K562 (cell line): ENCODE measurements around the gene FBXO46. TPM values are rescaled to one million over a fixed set of nuclear protein-coding genes. Genes with fewer than 3 reads are reported as not detected.

Experiments
- CREB3L1 ChIP-seq: fragments of 450-650 bp; IDR thresholded peaks from 2 replicates; pipeline ENCODE4 v1.6.1; 2014; ENCODE audit warnings: low read depth, mild to moderate bottlenecking, moderate library complexity, borderline replicate concordance
- CXXC5 ChIP-seq: fragments of 250-450 bp; sonication (Bioruptor Pico); IDR thresholded peaks from 2 replicates; pipeline ENCODE4 v1.8.0; 2022; ENCODE audit warnings: inconsistent platforms, mild to moderate bottlenecking, moderate library complexity
- FOSL1 ChIP-seq: fragments of 200-800 bp; sonication (Bioruptor generic); conservative IDR thresholded peaks from 2 replicates; pipeline ENCODE4 v1.6.1; 2016; ENCODE audit warnings: missing genetic modification characterization, missing compliant biosample characterization
- KLF1 ChIP-seq: fragments of 450-650 bp; IDR thresholded peaks from 2 replicates; pipeline ENCODE4 v1.6.1; 2016; ENCODE audit warnings: missing genetic modification characterization, missing compliant biosample characterization
- LEF1 ChIP-seq: fragments of 450-650 bp; IDR thresholded peaks from 2 replicates; pipeline ENCODE4 v1.6.1; 2016; ENCODE audit warnings: mild to moderate bottlenecking
- NR2F6 ChIP-seq: fragments of 450-650 bp; formaldehyde crosslinking; IDR thresholded peaks from 2 replicates; pipeline ENCODE4 v1.4.0; 2020; ENCODE audit warnings: mild to moderate bottlenecking
- ZBTB43 ChIP-seq: sonication (generic); formaldehyde crosslinking; IDR thresholded peaks from 2 replicates; pipeline ENCODE4 v1.8.0; 2023; ENCODE audit warnings: mild to moderate bottlenecking, missing genetic modification reagents
- polyA plus RNA-seq, 8 experiments: library from polyadenylated mRNA; depleted of rRNA in 4 of 8; stranded (reverse) in 5 of 8; unstranded in 3 of 8; fragments of >200 nt; fragmentation: Nextera tagmentation in 2 of 8; fragmentation: Illumina TruSeq in 1 of 8; extraction: Ambion mirVana in 2 of 8; extraction: Trizol in 1 of 8; gene quantifications; 2 replicates each; pipeline versions ENCODE4 v1.2.1 to v1.2.3, GENCODE V29; 2011 to 2014; ENCODE audit warnings: inconsistent platforms in 1 of 8, missing spikeins in 1 of 8
- total RNA-seq, 7 experiments: library from RNA; depleted of rRNA in 6 of 7; stranded (reverse); fragments of >200 nt in 6 of 7; fragmentation: Illumina TruSeq in 2 of 7; extraction: Trizol in 2 of 7; gene quantifications; 2 replicates each; pipeline versions ENCODE4 v1.2.1 to v1.2.3, GENCODE V29; 2011 to 2021; ENCODE audit warnings: low replicate concordance in 1 of 7
- TF ChIP-seq, protein P1 (sequence below): sonication (generic); formaldehyde crosslinking; IDR thresholded peaks from 2 replicates; pipeline ENCODE4 v1.8.1; 2023; ENCODE audit warnings: mild to moderate bottlenecking, missing genetic modification reagents
- TF ChIP-seq, protein P2 (sequence below): fragments of 250-450 bp; sonication (Bioruptor Pico); IDR thresholded peaks from 2 replicates; pipeline ENCODE4 v1.9.0; 2021; ENCODE audit warnings: mild to moderate bottlenecking, inconsistent platforms
- TF ChIP-seq, protein P3 (sequence below): sonication (generic); formaldehyde crosslinking; IDR thresholded peaks from 2 replicates; pipeline ENCODE4 v1.8.0; 2023; ENCODE audit warnings: mild to moderate bottlenecking, missing genetic modification reagents

FBXO46 gene
- total and polyA plus RNA-seq, 9 of the 15 experiments (the other 6 are each of a cell fraction or from before 2014, with no cell fraction given): 1.5 to 36.1 (median 7.3) TPM

GRCh38 chr19:45770192-45771101, 39.8 kb upstream of the FBXO46 start (continued):
- peak; percentile 89 for TF ChIP-seq CXXC5 (CRISPR knock-in tag)
- TF ChIP-seq, protein P1, sequence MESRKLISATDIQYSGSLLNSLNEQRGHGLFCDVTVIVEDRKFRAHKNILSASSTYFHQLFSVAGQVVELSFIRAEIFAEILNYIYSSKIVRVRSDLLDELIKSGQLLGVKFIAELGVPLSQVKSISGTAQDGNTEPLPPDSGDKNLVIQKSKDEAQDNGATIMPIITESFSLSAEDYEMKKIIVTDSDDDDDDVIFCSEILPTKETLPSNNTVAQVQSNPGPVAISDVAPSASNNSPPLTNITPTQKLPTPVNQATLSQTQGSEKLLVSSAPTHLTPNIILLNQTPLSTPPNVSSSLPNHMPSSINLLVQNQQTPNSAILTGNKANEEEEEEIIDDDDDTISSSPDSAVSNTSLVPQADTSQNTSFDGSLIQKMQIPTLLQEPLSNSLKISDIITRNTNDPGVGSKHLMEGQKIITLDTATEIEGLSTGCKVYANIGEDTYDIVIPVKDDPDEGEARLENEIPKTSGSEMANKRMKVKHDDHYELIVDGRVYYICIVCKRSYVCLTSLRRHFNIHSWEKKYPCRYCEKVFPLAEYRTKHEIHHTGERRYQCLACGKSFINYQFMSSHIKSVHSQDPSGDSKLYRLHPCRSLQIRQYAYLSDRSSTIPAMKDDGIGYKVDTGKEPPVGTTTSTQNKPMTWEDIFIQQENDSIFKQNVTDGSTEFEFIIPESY (CRISPR knock-in tag): peak; percentile 48
- 0 out of 2 replicates have a peak, but pooled peaks have one; percentile 3 for TF ChIP-seq FOSL1 (tag)
- peak; percentile 59; the same call in 1 of the 2 replicates for TF ChIP-seq CREB3L1
- TF ChIP-seq NR2F6 (CRISPR knock-in tag): 0 out of 2 replicates have a peak, but pooled peaks have one; percentile 20
- TF ChIP-seq, protein P2, sequence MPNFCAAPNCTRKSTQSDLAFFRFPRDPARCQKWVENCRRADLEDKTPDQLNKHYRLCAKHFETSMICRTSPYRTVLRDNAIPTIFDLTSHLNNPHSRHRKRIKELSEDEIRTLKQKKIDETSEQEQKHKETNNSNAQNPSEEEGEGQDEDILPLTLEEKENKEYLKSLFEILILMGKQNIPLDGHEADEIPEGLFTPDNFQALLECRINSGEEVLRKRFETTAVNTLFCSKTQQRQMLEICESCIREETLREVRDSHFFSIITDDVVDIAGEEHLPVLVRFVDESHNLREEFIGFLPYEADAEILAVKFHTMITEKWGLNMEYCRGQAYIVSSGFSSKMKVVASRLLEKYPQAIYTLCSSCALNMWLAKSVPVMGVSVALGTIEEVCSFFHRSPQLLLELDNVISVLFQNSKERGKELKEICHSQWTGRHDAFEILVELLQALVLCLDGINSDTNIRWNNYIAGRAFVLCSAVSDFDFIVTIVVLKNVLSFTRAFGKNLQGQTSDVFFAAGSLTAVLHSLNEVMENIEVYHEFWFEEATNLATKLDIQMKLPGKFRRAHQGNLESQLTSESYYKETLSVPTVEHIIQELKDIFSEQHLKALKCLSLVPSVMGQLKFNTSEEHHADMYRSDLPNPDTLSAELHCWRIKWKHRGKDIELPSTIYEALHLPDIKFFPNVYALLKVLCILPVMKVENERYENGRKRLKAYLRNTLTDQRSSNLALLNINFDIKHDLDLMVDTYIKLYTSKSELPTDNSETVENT (CRISPR knock-in tag): 0 out of 2 replicates have a peak, but pooled peaks have one; percentile 50
- TF ChIP-seq ZBTB43: peak; percentile 38; the same call in 1 of the 2 replicates
- TF ChIP-seq KLF1 (tag): peak; percentile 80
- TF ChIP-seq LEF1: 0 out of 2 replicates have a peak, but pooled peaks have one; percentile 39
- TF ChIP-seq, protein P3, sequence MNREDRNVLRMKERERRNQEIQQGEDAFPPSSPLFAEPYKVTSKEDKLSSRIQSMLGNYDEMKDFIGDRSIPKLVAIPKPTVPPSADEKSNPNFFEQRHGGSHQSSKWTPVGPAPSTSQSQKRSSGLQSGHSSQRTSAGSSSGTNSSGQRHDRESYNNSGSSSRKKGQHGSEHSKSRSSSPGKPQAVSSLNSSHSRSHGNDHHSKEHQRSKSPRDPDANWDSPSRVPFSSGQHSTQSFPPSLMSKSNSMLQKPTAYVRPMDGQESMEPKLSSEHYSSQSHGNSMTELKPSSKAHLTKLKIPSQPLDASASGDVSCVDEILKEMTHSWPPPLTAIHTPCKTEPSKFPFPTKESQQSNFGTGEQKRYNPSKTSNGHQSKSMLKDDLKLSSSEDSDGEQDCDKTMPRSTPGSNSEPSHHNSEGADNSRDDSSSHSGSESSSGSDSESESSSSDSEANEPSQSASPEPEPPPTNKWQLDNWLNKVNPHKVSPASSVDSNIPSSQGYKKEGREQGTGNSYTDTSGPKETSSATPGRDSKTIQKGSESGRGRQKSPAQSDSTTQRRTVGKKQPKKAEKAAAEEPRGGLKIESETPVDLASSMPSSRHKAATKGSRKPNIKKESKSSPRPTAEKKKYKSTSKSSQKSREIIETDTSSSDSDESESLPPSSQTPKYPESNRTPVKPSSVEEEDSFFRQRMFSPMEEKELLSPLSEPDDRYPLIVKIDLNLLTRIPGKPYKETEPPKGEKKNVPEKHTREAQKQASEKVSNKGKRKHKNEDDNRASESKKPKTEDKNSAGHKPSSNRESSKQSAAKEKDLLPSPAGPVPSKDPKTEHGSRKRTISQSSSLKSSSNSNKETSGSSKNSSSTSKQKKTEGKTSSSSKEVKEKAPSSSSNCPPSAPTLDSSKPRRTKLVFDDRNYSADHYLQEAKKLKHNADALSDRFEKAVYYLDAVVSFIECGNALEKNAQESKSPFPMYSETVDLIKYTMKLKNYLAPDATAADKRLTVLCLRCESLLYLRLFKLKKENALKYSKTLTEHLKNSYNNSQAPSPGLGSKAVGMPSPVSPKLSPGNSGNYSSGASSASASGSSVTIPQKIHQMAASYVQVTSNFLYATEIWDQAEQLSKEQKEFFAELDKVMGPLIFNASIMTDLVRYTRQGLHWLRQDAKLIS (CRISPR knock-in tag): peak; percentile 95
